A673 (cell line): ENCODE measurements around the gene C4orf50.

ENCODE experiments used
- CTCF ChIP-seq: fragments of 300-800, 200-600 bp; sonication (generic); conservative IDR thresholded peaks from 2 replicates; pipeline ENCODE4 v1.5.1; 2017; ENCODE audit warnings: low read depth, mild to moderate bottlenecking, antibody characterized with exemption, low read length, moderate library complexity, mixed read lengths
- EZH2 ChIP-seq: fragments of 200-600 bp; sonication (generic); IDR thresholded peaks from 2 replicates; pipeline ENCODE4 v1.6.1; 2017; ENCODE audit warnings: borderline replicate concordance, low read depth, mild to moderate bottlenecking, mixed read lengths, antibody characterized with exemption, low read length; ENCODE audit not compliant: poor library complexity, severe bottlenecking

- TF ChIP-seq CTCF (no peak), EZH2 (no peak)
Measured at GRCh38 chr4:5976921-5977320, 41.3 kb downstream of the C4orf50 start.
